Urinary bladder (tissue), 4 donors: ENCODE measurements around the gene OPRL1. TPM values are rescaled to one million over a fixed set of nuclear protein-coding genes. Genes with fewer than 3 reads are reported as not detected.
"Not testable (repeated sequence)": the region's sequence is repeated elsewhere in the genome, so short reads cannot be mapped to it uniquely, and the experiment has no call there.

Experiments used
- DNase-seq: peaks from one replicate; pipeline ENCODE4 v3.0.0-alpha.2; 2015; ENCODE audit errors: extremely low spot score
- H3K27ac ChIP-seq: one replicate; pipeline ENCODE4 v1.5.1; 2013; ENCODE audit warnings: low read depth, mild to moderate bottlenecking, moderate library complexity
- H3K36me3 ChIP-seq: one replicate; pipeline ENCODE4 v1.6.1; 2013; ENCODE audit warnings: mild to moderate bottlenecking, moderate library complexity; ENCODE audit not compliant: insufficient read depth
- H3K4me1 ChIP-seq: one replicate; pipeline ENCODE4 v1.6.1; 2013; ENCODE audit warnings: mild to moderate bottlenecking, moderate library complexity; ENCODE audit not compliant: insufficient read depth
- H3K4me3 ChIP-seq: one replicate; pipeline ENCODE4 v1.5.1; 2013; ENCODE audit warnings: low read depth, low read length
- WGBS: extraction: QIAGEN DNeasy Blood & Tissue Kit; methylation state at CpG from one replicate; pipeline ENCODE4 v1.1.7; 2013; 5-methylcytosine and 5-hydroxymethylcytosine counted together
- polyA plus RNA-seq: library from polyadenylated mRNA; stranded (reverse); fragments of 200-250 nt; gene quantifications from one replicate; pipeline ENCODE4 v1.2.3, GENCODE V29; 2013
- total RNA-seq: library from RNA; depleted of rRNA; stranded (reverse); fragments of >200 nt; gene quantifications from one replicate; pipeline ENCODE4 v1.2.3, GENCODE V29; 2014
- donor health status: healthy with polysubstance abuse.
- donor health status: healthy.

Gene OPRL1
- total and polyA plus RNA-seq, 2 donors: 0.67 to 1.1 TPM

DNA sequence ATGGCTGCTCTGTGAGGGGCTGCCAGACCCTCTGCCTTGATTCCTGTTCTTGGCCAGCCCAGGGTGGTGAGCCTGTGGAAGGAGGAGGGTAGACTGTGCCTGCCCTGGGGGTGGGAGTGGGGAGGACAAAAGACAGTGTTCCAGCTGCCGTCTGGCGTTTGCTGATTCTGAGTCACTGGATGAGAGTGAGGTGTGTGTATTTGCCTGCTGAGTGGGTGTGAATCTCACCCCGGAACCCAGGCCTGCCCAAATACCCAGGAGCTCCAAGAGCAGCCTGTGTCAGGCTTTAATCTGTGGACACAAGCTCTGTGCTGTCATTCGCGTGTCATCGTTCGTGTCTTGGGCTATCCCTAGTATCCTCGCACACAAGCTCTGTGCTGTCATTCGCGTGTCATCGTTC lies 6.9 kb downstream of the OPRL1 start:
- no peak overlapping the region for H3K27ac ChIP-seq

DNA sequence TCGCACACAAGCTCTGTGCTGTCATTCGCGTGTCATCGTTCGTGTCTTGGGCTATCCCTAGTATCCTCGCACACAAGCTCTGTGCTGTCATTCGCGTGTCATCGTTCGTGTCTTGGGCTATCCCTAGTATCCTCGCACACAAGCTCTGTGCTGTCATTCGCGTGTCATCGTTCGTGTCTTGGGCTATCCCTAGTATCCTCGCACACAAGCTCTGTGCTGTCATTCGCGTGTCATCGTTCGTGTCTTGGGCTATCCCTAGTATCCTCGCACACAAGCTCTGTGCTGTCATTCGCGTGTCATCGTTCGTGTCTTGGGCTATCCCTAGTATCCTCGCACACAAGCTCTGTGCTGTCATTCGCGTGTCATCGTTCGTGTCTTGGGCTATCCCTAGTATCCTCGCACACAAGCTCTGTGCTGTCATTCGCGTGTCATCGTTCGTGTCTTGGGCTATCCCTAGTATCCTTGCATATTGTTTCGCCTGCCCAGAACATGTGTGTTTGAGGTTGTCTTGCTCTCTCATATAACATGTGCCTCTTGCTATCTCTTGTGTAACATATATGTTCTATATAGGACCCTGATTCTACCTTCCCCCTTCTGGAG lies 7.4 kb downstream of the OPRL1 start:
- H3K4me3 ChIP-seq, H3K36me3 ChIP-seq, H3K4me1 ChIP-seq, H3K27ac ChIP-seq, DNase-seq: not testable (repeated sequence)
- WGBS: 96% methylated on average over 6 of the region's 36 CpGs

More for the DNA sequence above, 6.9 kb downstream of the OPRL1 start:
- H3K4me3 ChIP-seq: no peak overlapping the region
- WGBS: 86% methylated on average over 8 of the region's 11 CpGs
- no peak for DNase-seq
- no peaks in the 10 kb centered on the region for H3K36me3 ChIP-seq
- no peaks in the 10 kb centered on the region for H3K4me1 ChIP-seq

DNA sequence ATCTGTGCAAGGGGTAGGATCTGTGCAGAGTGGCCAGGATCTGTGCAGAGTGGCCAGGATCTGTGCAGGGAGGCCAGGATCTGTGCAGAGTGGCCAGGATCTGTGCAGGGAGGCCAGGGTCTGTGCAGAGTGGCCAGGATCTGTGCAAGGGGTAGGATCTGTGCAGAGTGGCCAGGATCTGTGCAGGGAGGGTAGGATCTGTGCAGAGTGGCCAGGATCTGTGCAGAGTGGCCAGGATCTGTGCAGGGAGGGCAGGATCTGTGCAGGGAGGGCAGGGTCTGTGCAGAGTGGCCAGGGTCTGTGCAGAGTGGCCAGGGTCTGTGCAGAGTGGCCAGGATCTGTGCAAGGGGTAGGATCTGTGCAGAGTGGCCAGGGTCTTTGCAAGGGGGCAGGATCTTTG lies 8.7 kb downstream of the OPRL1 start:
- DNase-seq: not testable (repeated sequence)

DNA sequence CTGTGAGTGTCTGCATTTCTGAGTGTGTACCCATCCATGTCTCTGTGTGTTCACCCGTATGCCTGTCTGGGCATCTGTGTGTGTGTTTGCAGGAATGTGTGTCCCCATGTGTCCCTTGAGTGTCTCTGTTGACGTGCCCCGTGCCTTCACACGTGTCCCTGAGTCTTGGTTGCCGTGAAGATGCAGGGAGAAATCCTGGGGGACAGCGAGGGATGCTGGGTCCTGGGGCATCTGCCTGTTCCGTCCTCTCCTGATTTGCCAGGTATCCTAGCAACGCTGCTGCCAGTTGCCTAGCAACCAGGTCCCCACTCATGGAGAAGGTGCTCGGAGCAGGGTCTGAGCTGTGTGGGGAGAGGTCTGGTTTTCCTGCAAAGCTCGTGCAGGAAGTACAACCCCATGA lies 10.3 kb downstream of the OPRL1 start:
- H3K27ac ChIP-seq: no peak overlapping the region
- no peaks in the 10 kb centered on the region for H3K4me1 ChIP-seq
- no peak for DNase-seq
- H3K4me3 ChIP-seq: no peak overlapping the region
- WGBS: 51% methylated on average over 10 of the region's 10 CpGs
- no peaks in the 10 kb centered on the region for H3K36me3 ChIP-seq

More for the DNA sequence above, 8.7 kb downstream of the OPRL1 start:
- not testable (repeated sequence) for H3K36me3 ChIP-seq, H3K27ac ChIP-seq, H3K4me1 ChIP-seq, H3K4me3 ChIP-seq

DNA sequence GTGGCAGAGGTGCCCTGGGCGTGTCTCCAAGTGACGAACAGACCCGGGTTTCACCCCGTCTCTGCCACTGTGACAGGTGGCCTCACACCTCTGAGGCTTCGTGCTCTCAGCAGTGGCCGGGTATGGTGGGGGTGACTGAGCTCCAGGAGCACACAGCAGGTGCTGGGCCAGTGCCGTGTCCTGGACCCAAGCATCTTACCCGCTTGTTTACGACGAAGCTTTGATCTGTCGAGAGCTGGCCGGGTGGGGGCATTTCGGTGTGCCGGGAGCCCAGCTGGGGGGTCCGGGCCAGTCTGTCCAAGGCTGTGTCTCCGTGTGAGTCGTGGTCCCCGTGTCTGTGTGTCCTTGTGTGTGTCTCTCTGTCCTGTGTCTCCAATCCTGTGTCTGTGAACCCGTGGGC lies 11.5 kb downstream of the OPRL1 start:
- WGBS: 63% methylated on average over 19 of the region's 19 CpGs

GRCh38 chr20:64091770-64092169 lies 11.9 kb downstream of the OPRL1 start:
- WGBS: 17% methylated on average over 16 of the region's 16 CpGs
- DNase-seq: no peak
- no peaks in the 10 kb centered on the region for H3K36me3 ChIP-seq
- no peak overlapping the region for H3K27ac ChIP-seq
- no peak overlapping the region for H3K4me3 ChIP-seq
- no peaks in the 10 kb centered on the region for H3K4me1 ChIP-seq

More for the DNA sequence above, 11.5 kb downstream of the OPRL1 start:
- no peak overlapping the region for H3K4me3 ChIP-seq
- no peak for DNase-seq
- H3K27ac ChIP-seq: no peak overlapping the region
- H3K4me1 ChIP-seq: no peaks in the 10 kb centered on the region
- no peaks in the 10 kb centered on the region for H3K36me3 ChIP-seq

- no peak for DNase-seq
- Histone ChIP-seq H3K36me3 (no peaks in the 10 kb centered on the region), H3K27ac (no peak overlapping the region), H3K4me3 (no peak overlapping the region), H3K4me1 (no peaks in the 10 kb centered on the region)
- 53% methylated on average over 27 of the region's 27 CpGs for WGBS
Measured at GRCh38 chr20:64092258-64093012, 12.6 kb downstream of the OPRL1 start.

DNA sequence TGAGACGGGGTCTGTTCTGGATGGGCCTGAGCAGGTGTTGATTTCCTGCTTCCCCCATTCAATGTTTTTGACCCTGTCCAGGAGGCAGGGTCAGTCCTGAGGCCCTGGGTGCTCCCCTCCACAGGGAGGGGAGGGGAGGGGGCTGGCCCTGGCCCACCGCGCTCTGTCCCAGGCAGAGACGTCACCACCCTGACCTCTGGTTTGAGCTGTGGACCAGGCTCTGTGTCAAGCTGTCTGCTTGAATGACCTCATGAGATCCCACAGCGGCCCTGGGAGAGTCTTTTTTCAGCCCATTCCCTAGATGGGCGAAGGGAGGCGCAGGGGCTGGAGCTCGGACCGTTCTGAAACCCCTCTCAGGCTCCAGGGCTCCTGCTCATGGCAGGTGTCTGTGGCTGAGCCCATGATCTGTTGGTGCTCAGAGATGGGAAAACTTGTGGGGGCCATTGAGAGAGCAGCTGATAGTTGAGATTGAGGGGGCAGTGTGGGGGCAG lies 13.2 kb downstream of the OPRL1 start:
- 42% methylated on average over 9 of the region's 9 CpGs for WGBS
- no peaks in the 10 kb centered on the region for H3K36me3 ChIP-seq
- H3K4me1 ChIP-seq: no peaks in the 10 kb centered on the region
- no peak for DNase-seq
- H3K27ac ChIP-seq: no peak overlapping the region
- no peak overlapping the region for H3K4me3 ChIP-seq

- no peaks in the 10 kb centered on the region for H3K36me3 ChIP-seq
- no peaks in the 10 kb centered on the region for H3K4me1 ChIP-seq
- no peak overlapping the region for H3K27ac ChIP-seq
- 79% methylated on average over 4 of the region's 4 CpGs for WGBS
- H3K4me3 ChIP-seq: no peak overlapping the region
- DNase-seq: no peak
Measured at GRCh38 chr20:64095455-64095854, 15.6 kb downstream of the OPRL1 start.

DNA sequence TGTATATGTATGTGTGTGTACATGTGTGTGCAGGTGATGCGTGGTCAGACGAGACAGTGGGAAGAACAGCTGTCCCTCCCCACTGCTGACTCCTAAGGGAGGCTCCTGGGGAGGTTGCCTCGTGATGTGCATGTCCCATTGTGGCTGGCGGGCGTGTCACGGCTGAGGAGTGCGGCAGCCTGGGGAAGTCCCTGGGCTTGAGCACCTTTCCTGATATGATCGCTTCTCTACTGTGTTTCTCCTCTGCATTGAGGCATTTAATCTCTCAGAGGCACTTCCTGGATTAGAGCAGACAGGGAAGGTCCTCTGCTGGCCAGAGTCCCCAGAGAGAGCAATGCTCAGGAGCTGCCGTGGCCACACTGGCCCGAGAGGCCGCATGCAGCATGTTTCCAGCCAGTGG lies 16.0 kb downstream of the OPRL1 start:
- 82% methylated on average over 11 of the region's 11 CpGs for WGBS
- Histone ChIP-seq H3K36me3 (no peaks in the 10 kb centered on the region), H3K27ac (no peak overlapping the region), H3K4me1 (no peaks in the 10 kb centered on the region), H3K4me3 (no peak overlapping the region)
- no peak for DNase-seq

DNA sequence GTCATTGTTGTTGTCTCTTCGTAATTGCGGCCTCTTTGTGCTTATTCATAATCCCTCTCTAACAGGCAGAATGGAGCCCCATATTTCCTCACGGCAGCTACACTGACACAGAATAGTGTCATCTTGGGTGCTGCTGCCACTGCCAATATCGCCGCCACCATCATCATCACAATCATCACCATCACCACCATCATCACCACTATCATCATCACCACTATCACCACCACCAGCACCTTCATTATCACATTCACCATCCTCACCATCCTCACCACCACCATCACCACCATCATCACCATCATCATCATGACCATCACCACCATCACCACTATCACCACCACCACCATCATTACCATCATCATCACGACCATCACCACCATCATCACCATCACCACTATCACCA lies 16.7 kb downstream of the OPRL1 start:
- DNase-seq: no peak
- Histone ChIP-seq H3K4me3 (no peak overlapping the region), H3K4me1 (no peaks in the 10 kb centered on the region), H3K27ac (no peak overlapping the region), H3K36me3 (no peaks in the 10 kb centered on the region)
- 77% methylated on average over 6 of the region's 6 CpGs for WGBS

DNA sequence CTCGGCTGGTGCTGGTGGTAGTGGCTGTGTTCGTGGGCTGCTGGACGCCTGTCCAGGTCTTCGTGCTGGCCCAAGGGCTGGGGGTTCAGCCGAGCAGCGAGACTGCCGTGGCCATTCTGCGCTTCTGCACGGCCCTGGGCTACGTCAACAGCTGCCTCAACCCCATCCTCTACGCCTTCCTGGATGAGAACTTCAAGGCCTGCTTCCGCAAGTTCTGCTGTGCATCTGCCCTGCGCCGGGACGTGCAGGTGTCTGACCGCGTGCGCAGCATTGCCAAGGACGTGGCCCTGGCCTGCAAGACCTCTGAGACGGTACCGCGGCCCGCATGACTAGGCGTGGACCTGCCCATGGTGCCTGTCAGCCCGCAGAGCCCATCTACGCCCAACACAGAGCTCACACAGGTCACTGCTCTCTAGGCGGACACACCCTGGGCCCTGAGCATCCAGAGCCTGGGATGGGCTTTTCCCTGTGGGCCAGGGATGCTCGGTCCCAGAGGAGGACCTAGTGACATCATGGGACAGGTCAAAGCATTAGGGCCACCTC lies 18.7 kb downstream of the OPRL1 start:
- no peak for DNase-seq
- no peak overlapping the region for H3K4me3 ChIP-seq
- 94% methylated on average over 28 of the region's 28 CpGs for WGBS

GRCh38 chr20:64099086-64099786 lies 19.4 kb downstream of the OPRL1 start:
- Histone ChIP-seq H3K4me3 (no peak overlapping the region), H3K4me1 (no peaks in the 10 kb centered on the region), H3K36me3 (no peaks in the 10 kb centered on the region), H3K27ac (no peak overlapping the region)
- 81% methylated on average over 21 of the region's 21 CpGs for WGBS
- DNase-seq: no peak

More for the DNA sequence above, 18.7 kb downstream of the OPRL1 start:
- no peak overlapping the region for H3K27ac ChIP-seq
- no peaks in the 10 kb centered on the region for H3K36me3 ChIP-seq
- no peaks in the 10 kb centered on the region for H3K4me1 ChIP-seq
